Right ventricle myocardium superior (tissue), 1 donor: ENCODE results near the gene NXN. TPM values are rescaled to one million over a fixed set of nuclear protein-coding genes. Genes with fewer than 3 reads are reported as not detected.
"Not testable (repeated sequence)": the region's sequence is repeated elsewhere in the genome, so short reads cannot be mapped to it uniquely, and the experiment has no call there.

Source experiments
- ATAC-seq: fragments of 200-7000 bp; cut with Tn5 transposase; one replicate; pipeline ENCODE4 v1.9.1; 2020; ENCODE audit warnings: mild to moderate bottlenecking; ENCODE audit not compliant: poor library complexity
- DNase-seq: peaks from one replicate; pipeline ENCODE4 v3.0.0-alpha.2; 2020
- intact Hi-C: fragments of 100-400 bp; cut with DNase I; formaldehyde crosslinking; loops from one replicate; pipeline ENCODE4 v1.11.2; 2022
- total RNA-seq: library from RNA; stranded (reverse); fragmentation: NEBNext Ultra II Directional; extraction: Animal tissue kit (Norgen Biotek cat#: 25700); gene quantifications from one replicate; pipeline ENCODE4 v1.2.1, GENCODE V29; 2021
- donor health status: DM: no; HTN: yes; CAD: no; lungs with severe emphysema.

Gene NXN
- total RNA-seq, 1 donor from 2014 or later, result 20.2 TPM

DNA sequence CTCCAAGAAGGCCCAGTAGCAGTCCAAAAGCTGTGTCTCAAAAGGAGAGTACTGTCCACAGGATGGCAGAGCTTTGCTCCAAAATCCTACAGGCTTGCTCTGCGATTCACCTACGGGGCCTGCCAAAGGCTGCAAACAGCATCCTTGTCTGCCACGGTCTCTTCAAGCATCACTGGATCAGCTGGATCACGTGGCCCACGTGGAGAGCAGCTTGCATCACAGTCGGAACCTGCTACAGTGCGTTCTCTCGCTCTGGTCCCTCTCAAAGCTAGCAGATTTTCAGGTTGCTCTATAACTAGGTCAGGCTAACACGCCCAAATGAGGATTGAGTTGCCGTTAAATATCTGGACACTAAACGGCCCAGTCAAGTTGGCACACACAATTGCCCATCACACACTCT lies 9.0 kb upstream of the NXN start:
- no peak for DNase-seq
- ATAC-seq, result no peak
- intact Hi-C loops, result no loop called here

DNA sequence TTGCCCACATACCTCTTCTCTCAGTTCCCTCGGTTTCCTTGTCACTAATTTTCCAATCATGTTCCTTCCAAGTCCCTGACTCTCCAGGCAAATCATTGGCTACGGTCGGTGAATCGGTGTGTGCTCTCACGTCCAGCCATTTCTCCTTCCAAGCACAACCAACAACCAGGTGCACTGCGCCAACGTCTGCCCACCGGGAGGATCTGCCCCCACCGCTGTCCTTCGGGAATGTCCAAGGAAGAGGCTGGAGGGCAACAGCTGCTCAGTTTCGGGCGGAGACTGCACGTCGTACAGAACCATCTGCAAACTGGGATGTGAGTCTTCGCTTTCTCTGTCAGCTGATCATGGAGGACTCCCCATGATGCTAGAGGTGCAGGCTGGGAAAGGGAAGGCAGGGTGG lies 8.4 kb upstream of the NXN start:
- intact Hi-C loops, result no loop called here
- DNase-seq, result peak; percentile 22
- ATAC-seq, result no peak

DNA sequence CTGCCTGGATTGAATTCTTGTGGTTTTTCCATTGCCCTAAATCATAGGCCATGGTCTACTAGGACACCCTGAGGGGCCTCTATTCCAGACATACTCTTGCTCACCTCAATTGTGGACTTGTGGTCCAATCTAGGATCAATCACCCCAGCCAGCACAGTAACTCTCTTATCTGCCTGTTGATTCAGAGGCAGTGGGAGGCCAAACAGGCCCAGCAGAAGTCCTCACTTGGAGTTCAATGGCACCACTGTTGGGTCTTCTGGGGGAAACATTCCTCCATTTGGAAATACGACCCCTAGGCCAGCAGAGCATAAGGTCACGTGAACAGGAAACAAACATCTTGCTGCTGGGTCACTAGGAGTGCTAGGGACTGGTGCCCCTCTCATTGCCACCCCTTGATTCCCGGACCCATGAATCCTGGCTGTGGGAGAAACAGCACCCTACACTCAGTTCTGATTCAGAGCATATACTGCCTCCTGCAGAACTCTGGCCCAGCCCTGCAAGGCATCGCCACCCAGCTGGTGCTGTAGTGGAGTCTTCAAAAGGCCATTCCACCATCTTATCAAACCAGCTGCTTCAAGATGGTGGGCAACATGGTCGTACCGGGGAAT lies 6.8 kb upstream of the NXN start:
- no peak for DNase-seq
- no peak for ATAC-seq
- intact Hi-C loops, result no loop called here

DNA sequence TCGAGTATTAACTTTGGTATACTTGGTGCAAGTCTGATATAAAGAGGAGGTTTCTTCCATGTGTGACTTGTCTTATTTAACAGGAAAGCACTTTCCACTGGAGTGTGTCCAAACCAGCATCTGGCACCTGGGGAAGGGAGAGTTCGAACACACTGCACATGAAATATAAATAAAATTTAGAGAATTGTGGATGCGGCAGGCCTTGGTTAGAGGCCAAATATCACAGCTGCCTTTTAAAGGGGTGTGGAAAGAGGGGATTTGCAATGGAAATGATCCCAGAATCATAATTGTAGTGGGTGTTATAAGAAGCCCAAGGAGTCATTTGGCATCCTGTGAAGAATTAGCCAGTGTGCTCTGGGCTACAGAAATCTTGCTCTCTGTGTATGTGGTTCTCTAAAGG lies 4.3 kb upstream of the NXN start:
- no peak for DNase-seq
- no peak for ATAC-seq
- intact Hi-C loops, result no loop called here

DNA sequence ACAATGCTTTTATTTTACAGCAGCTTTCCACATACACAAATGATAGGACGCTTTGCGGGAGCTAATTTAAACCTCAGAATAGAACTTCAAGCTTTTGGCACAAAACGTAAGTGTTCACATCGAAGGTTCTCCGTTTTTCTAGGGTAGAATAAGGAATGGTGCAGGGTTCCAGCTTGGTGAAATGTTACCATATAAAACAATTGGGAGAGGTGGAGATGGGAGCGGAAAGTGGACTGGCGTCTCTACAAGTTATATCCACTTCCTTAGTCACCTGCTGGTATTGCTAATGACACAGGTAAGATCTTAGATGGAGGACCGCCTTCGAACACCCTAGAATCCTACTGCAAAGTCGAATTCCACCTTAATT lies 1.7 kb upstream of the NXN start:
- no peak for ATAC-seq
- intact Hi-C loops, result no loop called here
- DNase-seq, result no peak

DNA sequence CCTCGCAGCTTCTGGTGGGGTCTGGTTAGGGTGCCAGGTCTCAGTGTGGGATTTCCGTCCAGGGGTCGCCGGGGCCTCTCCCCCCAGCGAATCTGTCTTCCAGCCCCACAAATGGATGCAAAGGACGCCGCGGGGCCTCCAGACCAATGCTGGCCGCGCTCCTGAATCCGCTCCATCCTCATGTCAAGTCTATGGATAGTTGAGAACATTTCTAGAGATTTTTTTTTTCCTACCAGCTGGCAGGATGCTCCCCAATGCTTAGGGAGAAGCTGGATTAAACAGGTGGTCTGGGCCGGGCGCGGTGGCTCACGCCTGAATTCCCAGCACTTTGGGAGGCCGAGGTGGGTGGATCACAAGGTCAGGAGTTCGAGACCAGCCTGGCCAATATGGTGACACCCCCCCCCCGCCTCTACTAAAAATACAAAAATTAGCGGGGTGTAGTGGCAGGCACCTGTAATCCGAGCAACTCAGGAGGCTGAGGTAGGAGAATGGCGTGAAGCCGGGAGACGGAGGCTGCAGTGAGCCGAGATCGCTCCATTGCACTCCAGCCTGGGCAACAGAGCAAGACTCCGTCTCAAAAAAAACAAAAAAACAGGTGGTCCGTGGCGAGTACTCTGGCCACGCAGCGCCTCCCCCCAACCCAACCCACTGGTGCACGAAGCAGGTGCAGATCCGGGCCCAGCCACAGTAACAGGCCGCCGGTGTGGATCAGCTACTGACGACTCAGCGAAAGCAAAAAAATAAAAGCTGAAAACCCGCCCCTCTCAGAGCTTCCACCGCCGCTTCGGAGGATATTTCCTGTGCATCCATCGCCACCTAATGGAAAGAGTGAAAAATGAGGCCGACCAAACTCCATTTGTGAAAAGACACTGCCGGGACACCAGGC lies 1.1 kb upstream of the NXN start:
- peak; percentile 71 for ATAC-seq
- peak; percentile 79 for DNase-seq
- intact Hi-C loops, result no loop called here

DNA sequence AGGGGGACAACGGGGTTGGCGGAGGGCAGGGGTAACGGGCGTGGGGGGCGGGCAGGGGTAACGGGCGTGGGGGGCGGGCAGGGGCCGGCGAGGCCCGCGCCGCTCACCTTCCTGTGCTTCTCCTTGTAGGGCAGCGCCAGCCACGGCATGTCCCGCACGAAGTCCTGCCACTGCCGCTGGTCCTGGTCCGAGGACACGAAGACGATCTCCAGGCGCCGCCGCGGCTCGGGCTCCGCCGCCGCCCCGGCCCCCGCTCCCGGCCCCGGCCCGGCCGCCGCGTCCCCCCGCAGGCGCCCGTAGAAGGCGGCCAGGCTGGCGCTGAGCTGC lies 401 bp downstream of the NXN start:
- DNase-seq (no peak), ATAC-seq (peak; percentile 60)
- intact Hi-C loops, result loop anchor here (2.0 to 10.0 kb wide), 3 partner anchors 74 to 184 kb away; no protein-coding TSS in a partner anchor

DNA sequence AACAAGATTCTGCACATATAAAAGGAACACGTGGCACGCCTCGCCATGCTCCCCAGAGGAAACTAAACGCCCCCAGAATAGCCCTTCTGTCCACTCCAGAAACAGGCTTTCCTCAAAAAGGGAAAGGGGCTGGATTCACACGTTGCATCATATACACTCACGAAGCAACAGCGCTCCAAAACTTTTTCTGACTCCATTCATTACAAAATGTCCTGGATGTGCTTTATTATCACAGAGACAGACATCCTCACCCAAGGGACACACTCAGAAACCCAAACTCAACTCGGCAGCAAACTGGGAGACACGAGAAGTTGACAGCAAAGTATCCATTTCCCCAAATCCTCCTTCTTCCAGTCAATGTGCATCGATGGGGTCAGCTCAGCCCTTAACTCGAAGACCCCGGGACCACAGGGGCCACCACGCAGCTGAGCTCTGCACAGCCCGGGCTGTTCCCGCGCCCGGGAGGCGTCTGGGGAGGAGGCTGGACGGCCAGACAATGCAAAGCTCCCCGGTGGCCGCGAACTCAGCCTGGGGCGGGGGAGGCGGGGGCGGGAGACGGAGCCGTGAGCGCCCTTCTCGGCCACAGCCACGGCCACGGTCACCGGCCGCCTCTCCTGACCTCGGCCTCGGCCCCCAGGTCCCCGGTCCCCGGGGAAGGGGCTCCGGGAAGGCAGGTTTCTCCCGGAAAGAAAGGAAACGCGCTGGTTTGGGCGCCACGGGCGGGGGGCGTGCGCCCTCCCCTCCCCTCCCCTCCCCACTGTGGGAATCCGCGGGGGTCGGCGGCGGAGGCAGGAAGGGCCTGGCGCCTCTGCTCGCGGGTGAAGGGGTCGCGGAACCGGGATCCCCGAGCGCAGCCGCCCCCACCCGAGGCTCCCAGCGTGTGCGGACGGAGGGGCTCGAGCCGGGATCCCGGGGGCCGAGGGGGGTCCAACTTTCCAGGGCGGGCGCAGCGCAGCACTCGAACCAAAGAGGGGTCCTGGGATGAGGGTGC lies 1.2 kb downstream of the NXN start:
- DNase-seq, result peak; percentile 52
- peak; percentile 14 for ATAC-seq
- intact Hi-C loops, result loop anchor here (2.0 to 10.0 kb wide), 3 partner anchors 74 to 184 kb away; no protein-coding TSS in a partner anchor

DNA sequence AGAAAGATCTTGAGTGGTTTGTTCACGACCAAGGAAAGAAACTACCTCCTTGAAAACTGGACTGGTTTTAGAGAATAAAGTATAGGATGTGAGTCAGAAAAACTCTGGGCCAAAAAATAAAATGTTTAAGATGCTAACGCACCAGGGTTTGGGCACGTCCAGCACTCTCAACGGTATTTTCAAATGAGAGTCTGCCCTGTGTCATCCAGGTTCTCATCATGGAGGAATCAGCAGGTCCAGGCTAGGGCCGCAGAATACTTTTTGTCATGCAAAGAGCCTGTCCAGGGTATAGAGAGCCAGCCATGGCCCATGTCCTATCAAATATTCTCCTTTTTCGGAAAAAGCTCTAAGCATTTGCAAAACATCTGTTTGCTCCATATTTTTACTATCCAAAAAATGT lies 2.4 kb downstream of the NXN start:
- DNase-seq (no peak), ATAC-seq (no peak)
- intact Hi-C loops, result loop anchor here (5.0 to 10.0 kb wide), 2 partner anchors 72 to 100 kb away; no protein-coding TSS in a partner anchor

DNA sequence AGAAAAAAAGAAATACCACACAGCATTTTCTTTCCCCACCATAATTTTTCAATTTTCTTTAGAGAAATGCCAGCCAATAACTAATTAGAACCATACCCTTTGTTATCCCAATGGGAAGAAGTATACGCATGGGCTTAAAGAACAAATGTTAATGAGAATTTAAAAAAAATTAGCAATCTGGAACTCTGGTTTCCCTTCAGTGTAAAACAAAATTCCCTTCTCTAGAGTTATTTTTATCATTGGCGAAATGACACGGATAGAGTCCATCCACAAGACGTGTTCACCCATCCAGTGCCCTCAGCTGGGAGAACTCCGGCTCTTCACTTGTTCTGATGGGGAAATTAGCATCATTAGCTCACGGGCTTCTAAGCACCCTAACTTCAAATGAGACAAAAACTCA lies 3.3 kb downstream of the NXN start:
- no peak for DNase-seq

DNA sequence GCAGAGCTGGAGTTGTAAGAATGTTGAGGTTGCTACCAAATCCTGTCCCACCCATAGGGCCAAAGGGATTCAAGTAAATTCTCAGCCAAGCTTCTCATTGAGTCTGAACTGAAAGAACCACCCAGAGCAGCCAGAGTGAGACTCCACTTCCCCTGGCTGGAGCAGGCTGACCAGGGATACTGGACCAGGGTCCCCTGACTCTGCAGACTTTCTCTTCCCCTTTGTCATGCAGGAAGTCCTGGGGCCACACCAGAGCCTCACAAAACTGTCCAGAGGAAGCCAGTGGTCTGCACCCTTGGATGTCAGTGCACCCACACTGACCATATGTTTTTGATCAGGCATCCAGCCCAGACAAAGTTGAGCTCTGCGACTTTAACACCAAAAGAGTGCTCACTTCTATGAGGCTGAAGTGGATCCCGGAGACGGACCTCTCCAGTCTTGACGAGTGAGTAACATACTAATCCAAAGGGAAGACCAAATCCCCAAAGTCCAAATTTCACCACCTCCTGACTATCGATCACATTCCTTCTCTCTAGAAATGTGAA lies 4.1 kb downstream of the NXN start:
- intact Hi-C loops, result loop anchor here (5.0 to 10.0 kb wide), 2 partner anchors 71 to 98 kb away; no protein-coding TSS in a partner anchor
- DNase-seq (peak; percentile 34), ATAC-seq (no peak)

More for the DNA sequence above, 3.3 kb downstream of the NXN start:
- no peak for ATAC-seq
- intact Hi-C loops, result loop anchor here (5.0 to 10.0 kb wide), 2 partner anchors 72 to 99 kb away; no protein-coding TSS in a partner anchor

DNA sequence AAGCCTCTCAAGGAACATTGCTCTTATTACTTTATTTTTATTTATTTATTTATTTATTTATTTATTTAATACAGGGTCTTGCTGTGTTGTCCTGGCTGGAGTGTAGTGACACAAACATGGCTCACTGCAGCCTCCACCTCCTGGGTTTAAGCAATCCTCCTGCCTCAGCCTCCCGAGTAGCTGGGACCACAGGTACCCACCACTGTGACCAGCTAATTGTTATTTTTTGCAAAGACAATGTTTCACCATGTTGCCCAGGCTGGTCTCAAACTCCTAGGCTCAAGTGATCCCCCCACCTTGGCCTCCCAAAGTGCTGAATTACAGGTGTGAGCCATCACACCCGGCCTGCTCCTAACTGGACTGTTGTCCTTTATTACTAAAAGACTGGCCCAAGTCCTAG lies 4.8 kb downstream of the NXN start:
- intact Hi-C loops, result loop anchor here (5.0 to 10.0 kb wide), 2 partner anchors 70 to 97 kb away; no protein-coding TSS in a partner anchor
- ATAC-seq, result not testable (repeated sequence)
- DNase-seq, result peak; percentile 12

DNA sequence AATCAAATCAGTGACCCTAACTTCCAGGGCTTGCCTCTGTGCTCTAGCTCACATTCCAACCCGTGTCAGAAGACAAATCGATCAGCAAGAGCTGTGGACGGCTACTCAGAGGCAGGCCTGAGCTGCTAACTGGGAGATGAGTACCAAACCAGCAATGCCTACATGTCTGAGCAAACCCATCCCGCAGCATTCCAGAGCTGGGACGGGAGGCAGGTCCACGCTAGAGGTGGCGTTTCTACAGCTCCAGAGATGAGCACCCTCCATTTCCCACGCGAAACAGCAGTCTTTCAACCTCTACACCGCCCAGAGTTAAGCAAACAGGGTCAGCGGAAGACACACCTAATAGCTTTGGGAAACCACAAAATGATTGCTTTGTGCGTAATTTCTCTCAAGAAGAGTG lies 6.5 kb downstream of the NXN start:
- ATAC-seq (no peak), DNase-seq (peak; percentile 10)
- intact Hi-C loops, result loop anchor here (10.0 kb wide), 1 partner anchor 68 kb away; no protein-coding TSS in a partner anchor

DNA sequence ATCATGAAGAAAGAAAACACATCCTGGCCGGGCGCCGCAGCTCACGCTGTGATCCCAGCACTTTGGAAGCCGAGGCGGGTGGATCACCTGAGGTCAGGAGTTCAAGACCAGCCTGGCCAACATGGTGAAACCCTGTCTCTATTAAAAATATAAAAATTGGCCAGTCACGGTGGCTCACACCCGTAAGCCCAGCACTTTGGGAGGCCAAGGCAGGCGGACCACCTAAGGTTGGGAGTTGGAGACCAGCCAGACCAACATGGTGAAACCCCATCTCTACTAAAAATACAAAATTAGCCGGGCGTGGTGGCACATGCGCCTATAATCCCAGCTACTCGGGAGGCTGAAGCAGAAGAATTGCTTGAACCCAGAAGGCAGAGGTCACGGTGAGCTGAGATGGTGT lies 7.7 kb downstream of the NXN start:
- DNase-seq, result peak; percentile 37
- intact Hi-C loops, result loop anchor here (10.0 kb wide), 1 partner anchor 67 kb away; no protein-coding TSS in a partner anchor

DNA sequence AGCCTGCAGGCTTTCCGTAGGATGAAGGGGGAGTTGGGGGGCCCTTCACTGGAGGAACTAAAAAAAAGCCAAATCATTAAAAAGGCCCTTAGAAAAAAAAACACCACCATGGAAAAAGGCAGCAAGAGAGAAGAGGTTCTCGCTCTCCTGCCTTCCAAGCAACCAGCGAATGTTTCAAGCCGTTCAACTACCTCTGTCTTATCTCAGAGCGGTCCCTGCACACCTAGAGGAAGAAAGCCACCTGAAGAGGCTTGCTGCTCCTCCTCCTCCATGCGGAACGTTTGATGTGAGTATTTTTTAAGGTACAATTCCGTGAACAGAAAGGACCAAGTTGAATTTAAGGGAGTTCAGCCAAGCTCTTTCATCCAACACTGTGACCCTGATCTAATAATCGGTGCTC lies 9.2 kb downstream of the NXN start:
- DNase-seq, result no peak
- intact Hi-C loops, result loop anchor here (10.0 kb wide), 1 partner anchor 66 kb away; no protein-coding TSS in a partner anchor
- ATAC-seq, result no peak

More for the DNA sequence above, 7.7 kb downstream of the NXN start:
- ATAC-seq, result not testable (repeated sequence)

DNA sequence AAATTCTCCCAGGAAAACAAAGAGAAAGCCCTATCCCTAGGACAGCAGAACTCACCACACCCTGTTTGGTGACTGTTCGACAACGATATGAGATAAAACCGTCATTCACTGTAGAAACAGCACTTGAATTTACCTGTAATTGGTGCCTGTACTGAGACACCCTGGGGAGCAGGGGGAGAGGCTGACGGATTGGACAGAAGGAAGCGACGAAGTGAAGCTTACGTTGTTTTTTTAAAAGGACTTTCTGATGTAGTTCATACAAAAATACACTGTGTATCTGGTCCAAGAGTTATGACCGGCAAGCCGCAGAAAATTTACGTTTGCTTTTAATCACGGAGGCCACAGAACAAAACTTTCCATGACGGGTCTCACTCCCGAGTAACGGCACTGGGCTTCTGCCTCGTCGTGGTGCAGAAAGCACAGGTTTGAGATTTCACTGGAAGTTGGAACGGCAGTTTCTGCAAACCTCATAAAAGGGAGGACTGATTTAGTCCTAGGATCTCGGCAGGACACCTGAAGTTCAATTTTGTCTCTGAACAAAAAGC lies 9.7 kb downstream of the NXN start:
- ATAC-seq (no peak), DNase-seq (no peak)
- intact Hi-C loops, result loop anchor here (10.0 kb wide), 1 partner anchor 65 kb away; no protein-coding TSS in a partner anchor

DNA sequence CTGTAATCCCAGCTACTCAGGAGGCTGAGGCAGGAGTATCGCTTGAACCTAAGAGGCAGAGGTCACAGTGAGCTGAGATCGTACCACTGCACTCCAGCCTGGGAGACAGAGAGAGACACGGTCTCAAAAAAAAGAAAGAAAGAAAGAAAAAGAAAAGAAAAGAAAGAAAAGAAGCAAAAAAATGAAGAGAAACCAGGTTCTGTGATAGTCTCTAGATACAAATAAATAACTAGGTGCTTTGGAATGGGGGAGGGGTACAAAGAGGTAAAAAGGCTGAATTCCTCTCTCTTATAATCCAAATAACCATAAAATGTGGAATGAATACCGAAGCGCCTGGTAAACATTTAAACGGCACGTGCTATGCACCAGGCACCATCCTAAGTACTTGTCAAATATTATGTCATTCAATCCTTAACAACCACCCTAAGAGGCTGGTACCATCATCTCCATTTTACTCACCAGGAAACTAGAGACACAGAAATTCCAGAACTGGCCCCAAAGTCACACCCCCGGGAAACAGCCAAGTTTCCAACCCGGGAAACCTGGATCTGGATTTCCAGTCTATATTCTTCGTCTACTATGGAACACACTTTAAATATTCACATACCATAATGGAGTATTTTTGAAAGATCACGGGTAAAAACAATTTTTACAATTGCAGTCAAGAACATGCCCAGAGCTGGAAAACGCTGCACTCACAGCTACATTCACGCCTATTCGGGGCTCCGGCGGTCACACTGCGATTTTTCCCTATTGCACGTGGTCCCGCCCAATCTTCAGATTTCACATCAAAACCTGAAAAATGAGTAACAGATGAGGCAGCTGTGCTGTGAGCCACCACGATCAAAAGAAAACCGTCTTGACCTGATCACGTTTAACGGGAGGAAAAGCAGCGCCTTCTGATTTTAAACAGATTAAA lies 10.5 kb downstream of the NXN start:
- intact Hi-C loops, result no loop called here
- peak; percentile 30 for DNase-seq
- ATAC-seq, result no peak
